H1 (cell line): ENCODE results near the gene SCGB1C2. TPM values are rescaled to one million over a fixed set of nuclear protein-coding genes. Genes with fewer than 3 reads are reported as not detected.
A peak's percentile ranks its signal among the peaks of the same experiment; 100 is the strongest.

Experiments
- CTCF ChIA-PET: fragments of 300-600 bp; sonication (Branson Sonifier 250); formaldehyde crosslinking; loops from one replicate; lab custom pipeline; 2021; ENCODE audit not compliant: partially characterized antibody; lab: Charles Lee
- POLR2A ChIA-PET: fragments of 300-600 bp; sonication (Branson Sonifier 250); formaldehyde crosslinking; loops from one replicate; lab custom pipeline; 2021; ENCODE audit warnings: inconsistent platforms; ENCODE audit not compliant: partially characterized antibody; lab: Charles Lee
- DNase-seq, 2 experiments: peaks; one replicate each; pipeline versions ENCODE4 v3.0.0 to v3.0.0-alpha.2; 2010 to 2022; ENCODE audit warnings: low spot score in 2 of 2, low read depth in 1 of 2, mixed read lengths in 1 of 2
- FAIRE-seq: peaks from 2 replicates; lab custom pipeline; 2011; peaks lifted over from hg19 to GRCh38; lab: Jason Lieb, UNC
- H2AFZ ChIP-seq: 2 replicates; pipeline ENCODE4 v1.8.1; 2012; ENCODE audit warnings: low read length, inconsistent platforms
- H2AK5ac ChIP-seq: 2 replicates; pipeline ENCODE4 v1.6.1; 2013; ENCODE audit warnings: low read depth, low read length
- H2BK120ac ChIP-seq: replicated peaks from 2 replicates; pipeline ENCODE3; 2013; ENCODE audit warnings: low read depth, low read length, inconsistent platforms
- H2BK12ac ChIP-seq: 2 replicates; pipeline ENCODE4 v1.6.1; 2013; ENCODE audit warnings: low read depth, low read length
- H2BK15ac ChIP-seq: 2 replicates; pipeline ENCODE4 v1.6.1; 2013; ENCODE audit warnings: low read length
- H2BK20ac ChIP-seq: 2 replicates; pipeline ENCODE4 v1.6.1; 2013; ENCODE audit warnings: low read length
- H2BK5ac ChIP-seq: 2 replicates; pipeline ENCODE4 v1.6.1; 2013; ENCODE audit warnings: low read depth, low read length
- H3K14ac ChIP-seq: 2 replicates; pipeline ENCODE4 v1.6.1; 2013; ENCODE audit warnings: inconsistent platforms; ENCODE audit not compliant: insufficient read length
- H3K18ac ChIP-seq: 2 replicates; pipeline ENCODE4 v1.6.1; 2013; ENCODE audit warnings: low read length; ENCODE audit errors: extremely low read depth
- H3K23ac ChIP-seq: 2 replicates; pipeline ENCODE4 v1.6.1; 2013; ENCODE audit warnings: inconsistent platforms; ENCODE audit not compliant: insufficient read length
- H3K23me2 ChIP-seq: 2 replicates; pipeline ENCODE4 v1.6.1; 2013; ENCODE audit warnings: low read depth, low read length
- H3K27ac ChIP-seq: 2 replicates; pipeline ENCODE4 v1.6.1; 2011; ENCODE audit warnings: low read depth, low read length, inconsistent platforms
- H3K27me3 ChIP-seq, 4 experiments: replicated peaks in 1 of 4; 1 replicate in 1 of 4; 2 replicates in 3 of 4; pipeline versions ENCODE4 v1.6.1 to v1.8.1; 2011 to 2013; ENCODE audit warnings: low read length in 3 of 4, mild to moderate bottlenecking in 3 of 4, inconsistent platforms in 2 of 4, mixed read lengths in 2 of 4, moderate library complexity in 1 of 4; ENCODE audit not compliant: control insufficient read depth in 3 of 4, insufficient read depth in 3 of 4; ENCODE audit errors: extremely low read depth in 1 of 4
- H3K36me3 ChIP-seq, 4 experiments: 2 replicates each; pipeline versions ENCODE4 v1.6.1 to v1.8.1; 2011 to 2013; ENCODE audit warnings: mild to moderate bottlenecking in 4 of 4, low read length in 3 of 4, moderate library complexity in 2 of 4, control low read depth in 1 of 4, inconsistent platforms in 1 of 4; ENCODE audit not compliant: insufficient read depth in 4 of 4, control insufficient read depth in 2 of 4
- H3K4ac ChIP-seq: replicated peaks from 2 replicates; pipeline ENCODE3; 2013; ENCODE audit warnings: low read length, low read depth, mixed read lengths, inconsistent platforms; ENCODE audit not compliant: insufficient read length
- H3K4me1 ChIP-seq, 4 experiments: replicated peaks in 1 of 4; 1 replicate in 1 of 4; 2 replicates in 3 of 4; pipeline versions ENCODE4 v1.6.1 to v1.8.1; 2011 to 2013; ENCODE audit warnings: low read length in 3 of 4, inconsistent platforms in 2 of 4, mixed read lengths in 1 of 4; ENCODE audit not compliant: insufficient read depth in 4 of 4, control insufficient read depth in 3 of 4
- H3K4me2 ChIP-seq, 2 experiments: 2 replicates each; pipeline versions ENCODE4 v1.6.1 to v1.8.1; 2011 to 2013; ENCODE audit warnings: low read depth in 2 of 2, low read length in 2 of 2, control low read depth in 1 of 2, inconsistent platforms in 1 of 2, mild to moderate bottlenecking in 1 of 2; ENCODE audit not compliant: insufficient read depth in 1 of 2
- H3K4me3 ChIP-seq, 4 experiments: fragments of 200-600, 300-600 bp in 1 of 4; sonication (generic), shearing (Covaris generic), sonication (Bioruptor Twin) in 1 of 4; 2 replicates each; pipeline versions ENCODE4 v1.5.1 to v1.8.1; 2011 to 2016; ENCODE audit warnings: low read length in 4 of 4, low read depth in 3 of 4, control low read depth in 2 of 4, inconsistent platforms in 2 of 4, mild to moderate bottlenecking in 2 of 4, mixed read lengths in 1 of 4, moderate library complexity in 1 of 4; ENCODE audit not compliant: insufficient read depth in 2 of 4; ENCODE audit errors: extremely low read depth in 1 of 4
- H3K56ac ChIP-seq: replicated peaks from 2 replicates; pipeline ENCODE3; 2013; ENCODE audit warnings: low read depth, mild to moderate bottlenecking, mixed read lengths, low read length, inconsistent platforms; ENCODE audit not compliant: insufficient read length
- H3K79me1 ChIP-seq: 2 replicates; pipeline ENCODE4 v1.6.1; 2013; ENCODE audit warnings: low read depth, low read length, control low read depth
- H3K79me2 ChIP-seq, 2 experiments: 2 replicates each; pipeline versions ENCODE4 v1.6.1 to v1.8.1; 2012 to 2013; ENCODE audit warnings: low read length in 2 of 2, mild to moderate bottlenecking in 2 of 2, inconsistent platforms in 1 of 2; ENCODE audit not compliant: insufficient read depth in 2 of 2, control insufficient read depth in 1 of 2
- H3K9ac ChIP-seq, 4 experiments: replicated peaks in 1 of 4; 1 replicate in 1 of 4; 2 replicates in 3 of 4; pipeline versions ENCODE4 v1.6.1 to v1.8.1; 2011 to 2013; ENCODE audit warnings: low read depth in 3 of 4, low read length in 3 of 4, control low read depth in 2 of 4, mild to moderate bottlenecking in 2 of 4, moderate library complexity in 2 of 4, inconsistent platforms in 1 of 4; ENCODE audit errors: extremely low read depth in 1 of 4
- H3K9me3 ChIP-seq, 2 experiments: 2 replicates each; pipeline versions ENCODE4 v1.6.1 to v1.8.1; 2012 to 2013; ENCODE audit warnings: mild to moderate bottlenecking in 2 of 2, moderate library complexity in 2 of 2, control low read depth in 1 of 2, inconsistent platforms in 1 of 2, low read depth in 1 of 2, low read length in 1 of 2, mixed read lengths in 1 of 2; ENCODE audit not compliant: insufficient read depth in 2 of 2
- H4K20me1 ChIP-seq, 2 experiments: replicated peaks in 1 of 2; 2 replicates each; pipeline versions ENCODE3 to v1.8.1; 2011 to 2013; ENCODE audit warnings: inconsistent platforms in 2 of 2, low read length in 2 of 2, mild to moderate bottlenecking in 1 of 2; ENCODE audit not compliant: insufficient read depth in 2 of 2, control insufficient read depth in 1 of 2
- H4K5ac ChIP-seq: 2 replicates; pipeline ENCODE4 v1.6.1; 2013; ENCODE audit warnings: low read length, low read depth, mixed read lengths, inconsistent platforms; ENCODE audit not compliant: insufficient read length
- H4K8ac ChIP-seq: 2 replicates; pipeline ENCODE4 v1.8.0; 2013; ENCODE audit warnings: mild to moderate bottlenecking, moderate library complexity, low read length, inconsistent platforms; ENCODE audit not compliant: insufficient read depth; ENCODE audit errors: extremely low read depth
- H4K91ac ChIP-seq: replicated peaks from 2 replicates; pipeline ENCODE3; 2013; ENCODE audit warnings: low read length, mixed read lengths, inconsistent platforms; ENCODE audit not compliant: insufficient read length
- ATF3 ChIP-seq: IDR thresholded peaks from 2 replicates; pipeline ENCODE4 v1.6.1; 2011; ENCODE audit warnings: low read depth, mild to moderate bottlenecking, low read length; ENCODE audit not compliant: insufficient read depth
- CEBPB ChIP-seq: IDR thresholded peaks from 2 replicates; pipeline ENCODE4 v1.6.1; 2012; ENCODE audit warnings: low read depth, low read length
- RBBP5 ChIP-seq: IDR thresholded peaks from 2 replicates; pipeline ENCODE4 v1.7.1; 2012; ENCODE audit warnings: low read depth, mild to moderate bottlenecking, inconsistent platforms, low read length, moderate library complexity, borderline replicate concordance
- WGBS, 2 experiments: shearing (Covaris generic) in 1 of 2; methylation state at CpG; one replicate each; pipeline versions ENCODE4 v1.1.6 to v1.1.7; 2013 to 2015; ENCODE audit warnings: low lambda C conversion rate in 2 of 2, mixed read lengths in 2 of 2, inconsistent platforms in 1 of 2, low coverage in 1 of 2, missing lambda C conversion rate in 1 of 2; ENCODE audit not compliant: insufficient replicate concordance in 2 of 2, insufficient coverage in 1 of 2, insufficient read length in 1 of 2; ENCODE audit errors: extremely low coverage in 1 of 2, missing lambda C conversion rate in 1 of 2; 5-methylcytosine and 5-hydroxymethylcytosine counted together
- polyA plus RNA-seq, 7 experiments: library from polyadenylated mRNA; depleted of rRNA in 3 of 7; stranded (reverse) in 5 of 7; unstranded in 2 of 7; fragments of >200 nt in 5 of 7; fragments of 200-250 nt in 2 of 7; gene quantifications; 1 replicate in 5 of 7; 2 replicates in 1 of 7; 4 replicates in 1 of 7; pipeline versions ENCODE4 v1.2.1 to v1.2.3, GENCODE V29; 2011 to 2013; ENCODE audit warnings: missing spikeins in 2 of 7, mixed read lengths in 2 of 7
- total RNA-seq: library from RNA; stranded (reverse); fragmentation: NEBNext Ultra II Directional; extraction: Animal tissue kit (Norgen Biotek cat#: 25700); gene quantifications from 2 replicates; pipeline ENCODE4 v1.2.1, GENCODE V29; 2021

The SCGB1C2 gene
- total and polyA plus RNA-seq, 2 of the 8 experiments (the other 6 are each of a cell fraction or from before 2014, with no cell fraction given): not detected

GRCh38 chr17:182050-182751 lies 44.8 kb downstream of the SCGB1C2 start:
- peaks cover 6 to 16% (median 12%) of the 10 kb centered on the region in 4 experiments for H3K4me1 ChIP-seq
- H2BK120ac ChIP-seq: no peak overlapping the region
- peak overlapping the region; percentile 93; the same call in 1 of the 2 replicates for H2BK20ac ChIP-seq
- peaks cover 9% of the 10 kb centered on the region; the same call in 1 of the 2 replicates for H3K23me2 ChIP-seq
- TF ChIP-seq CEBPB: peak; percentile 76
- TF ChIP-seq RBBP5: no peak
- 0 out of 2 replicates have a peak, but pooled peaks have one; percentile 7 for TF ChIP-seq ATF3
- no peak overlapping the region; a peak in 2 of 7 replicates for H3K9ac ChIP-seq
- ChIA-PET CTCF (interaction anchor here (1.1 to 2.2 kb wide), 4 partner anchors 17 to 194 kb away, joined by 4 to 7 read pairs (median 4); no protein-coding TSS in a partner anchor), POLR2A (interaction anchor here (0.6 to 1.9 kb wide), 6 partner anchors 12 to 123 kb away, joined by 3 to 6 read pairs (median 4); no protein-coding TSS in a partner anchor)
- H3K27ac ChIP-seq: no peak overlapping the region
- H3K36me3 ChIP-seq: no peaks in the 10 kb centered on the region
- H3K79me1 ChIP-seq: no peaks in the 10 kb centered on the region
- DNase-seq (no peak), FAIRE-seq (no peak)
- H2AK5ac ChIP-seq: peak overlapping the region; percentile 89; the same call in 1 of the 2 replicates
- H2BK15ac ChIP-seq: peak overlapping the region; percentile 34; the same call in 1 of the 2 replicates
- no peaks in the 10 kb centered on the region for H3K9me3 ChIP-seq
- peak overlapping the region; percentile 9 for H3K4ac ChIP-seq
- 68% methylated on average over 18 of the region's 18 CpGs; no CpG with 5 or more reads in 1 of the 2 experiments for WGBS, 2 experiments
- no peak overlapping the region for H3K56ac ChIP-seq
- no peak overlapping the region for H2BK5ac ChIP-seq
- H2BK12ac ChIP-seq: peak overlapping the region; percentile 96
- no peaks in the 10 kb centered on the region for H4K20me1 ChIP-seq
- peak overlapping the region; percentile 78; the same call in 1 of the 2 replicates for H2AFZ ChIP-seq
- H3K79me2 ChIP-seq: no peaks in the 10 kb centered on the region
- no peak overlapping the region for H4K5ac ChIP-seq
- H4K91ac ChIP-seq: no peak overlapping the region
- H3K18ac ChIP-seq: peak overlapping the region; percentile 75
- H3K4me2 ChIP-seq: peak overlapping the region; percentile 68 to 77
- H3K27me3 ChIP-seq: peaks cover 19 to 62% (median 42%) of the 10 kb centered on the region in 4 experiments
- peak overlapping the region; percentile 34 to 58 (median 38); a peak in 6 of 8 replicates for H3K4me3 ChIP-seq
- no peak overlapping the region for H3K14ac ChIP-seq
- peak overlapping the region; percentile 62 for H4K8ac ChIP-seq
- no peak overlapping the region for H3K23ac ChIP-seq
